Psoas muscle (tissue), 8 donors: ENCODE data around the gene TTN. TPM values are rescaled to one million over a fixed set of nuclear protein-coding genes. Genes with fewer than 3 reads are reported as not detected.

Experiments
- ATAC-seq, 4 donors: fragments of 200-7000 bp; cut with Tn5 transposase; one replicate each; pipeline ENCODE4 v1.9.1; 2020; ENCODE audit warnings: moderate library complexity in 3 of 4, mild to moderate bottlenecking in 2 of 4
- DNase-seq, 2 donors: peaks; one replicate each; pipeline ENCODE4 v3.0.0-alpha.2; 2020
- H3K27ac ChIP-seq: fragments of 200-600 bp; one replicate; pipeline ENCODE4 v1.8.0; 2022
- H3K27me3 ChIP-seq, 3 donors: fragments of 200-600 bp in 1 of 3; one replicate each; pipeline versions ENCODE4 v1.6.1 to v1.8.0; 2013 to 2022; ENCODE audit warnings: low read length in 2 of 3, mild to moderate bottlenecking in 2 of 3, moderate library complexity in 1 of 3; ENCODE audit not compliant: insufficient read depth in 3 of 3
- H3K36me3 ChIP-seq, 2 donors: fragments of 200-600 bp in 1 of 2; one replicate each; pipeline versions ENCODE4 v1.6.1 to v1.8.0; 2013 to 2022; ENCODE audit warnings: low read depth in 1 of 2, mild to moderate bottlenecking in 1 of 2, moderate library complexity in 1 of 2; ENCODE audit not compliant: insufficient read depth in 1 of 2
- H3K4me1 ChIP-seq: fragments of 200-600 bp; one replicate; pipeline ENCODE4 v1.8.0; 2022
- H3K4me3 ChIP-seq: fragments of 200-600 bp; one replicate; pipeline ENCODE4 v1.8.0; 2022; ENCODE audit warnings: mild to moderate bottlenecking
- H3K9me3 ChIP-seq: fragments of 200-600 bp; one replicate; pipeline ENCODE4 v1.8.0; 2022
- CTCF ChIP-seq: fragments of 200-600 bp; IDR thresholded peaks from one replicate; pipeline ENCODE4 v1.8.0; 2022; ENCODE audit warnings: antibody characterized with exemption
- WGBS, 3 donors: extraction: QIAGEN DNeasy Blood & Tissue Kit; methylation state at CpG; one replicate each; pipeline versions ENCODE4 v1.1.6 to v1.1.7; 2013; 5-methylcytosine and 5-hydroxymethylcytosine counted together
- intact Hi-C, 2 donors: fragments of 100-400 bp; cut with DNase I; formaldehyde crosslinking; loops; one replicate each; pipeline versions ENCODE4 v1.11.0 to v1.14.2; 2022
- polyA plus RNA-seq, 3 donors: library from polyadenylated mRNA; stranded (reverse); fragments of 200-250 nt; gene quantifications; one replicate each; pipeline ENCODE4 v1.2.3, GENCODE V29; 2013
- total RNA-seq, 4 donors: library from RNA; stranded (reverse); fragmentation: NEBNext Ultra II Directional in 2 of 4; extraction: Animal tissue kit (Norgen Biotek cat#: 25700) in 2 of 4; gene quantifications; one replicate each; pipeline versions ENCODE4 v1.2.1 to v1.2.4, GENCODE V29; 2021 to 2023
- donor health status: healthy with polysubstance abuse.
- donor health status: DM: no; HTN: no; CAD: no; lungs with moderate emphysema.
- donor health status: Bipolar disorder and iron deficiency.
- donor health status: healthy.
- donor health status: DM: yes; HTN: yes; CAD: no.
- donor health status: DM: no; HTN: no; CAD: no.
- donor health status: DM: no; HTN: no; CAD: no.
- donor health status: DM: yes; HTN: yes; CAD: no.

The TTN gene
- total and polyA plus RNA-seq, 7 donors: 137 to 7,650 (median 4,462) TPM

- Histone ChIP-seq H3K9me3 (no peaks in the 10 kb centered on the region), H3K27me3 (no peaks in the 10 kb centered on the region), H3K4me3 (no peak overlapping the region), H3K27ac (no peak overlapping the region), H3K4me1 (peaks cover 4% of the 10 kb centered on the region), H3K36me3 (peaks cover 25 to 100% of the 10 kb centered on the region in 2 donors)
- ATAC-seq: no peak
- no peak for DNase-seq
- WGBS, 3 donors: 85 to 92% (median 85%) methylated on average over 5 of the region's 5 CpGs
- TF ChIP-seq CTCF: no peak
- intact Hi-C loops: no loop called here
Measured at GRCh38 chr2:178542569-178542968, 264.7 kb downstream of the TTN start.

- ATAC-seq (no peak), DNase-seq (no peak)
- intact Hi-C loops: no loop called here
- Histone ChIP-seq H3K9me3 (no peaks in the 10 kb centered on the region), H3K27me3 (no peaks in the 10 kb centered on the region), H3K36me3 (peaks cover 29 to 100% of the 10 kb centered on the region in 2 donors), H3K4me1 (peaks cover 4% of the 10 kb centered on the region), H3K27ac (no peak overlapping the region), H3K4me3 (no peak overlapping the region)
- TF ChIP-seq CTCF: no peak
- WGBS, 3 donors: 80 to 92% (median 81%) methylated on average over 12 of the region's 12 CpGs
Measured at GRCh38 chr2:178542161-178542560, 265.1 kb downstream of the TTN start.

GRCh38 chr2:178536037-178536436 is 271.2 kb downstream of the TTN start:
- ATAC-seq: no peak
- DNase-seq: no peak

GRCh38 chr2:178531168-178531567 is 276.1 kb downstream of the TTN start:
- Histone ChIP-seq H3K27me3 (no peaks in the 10 kb centered on the region), H3K36me3 (peaks cover 27 to 100% of the 10 kb centered on the region in 2 donors), H3K27ac (peak overlapping the region; percentile 53), H3K9me3 (no peaks in the 10 kb centered on the region), H3K4me1 (peaks cover 12% of the 10 kb centered on the region), H3K4me3 (no peak overlapping the region)
- ATAC-seq (peak in 1 of 4 donors; percentile 13), DNase-seq (no peak)
- intact Hi-C loops: no loop called here
- WGBS, 3 donors: 77 to 87% (median 77%) methylated on average over 12 of the region's 12 CpGs
- no peak for TF ChIP-seq CTCF

More at GRCh38 chr2:178536037-178536436, 271.2 kb downstream of the TTN start:
- H3K27me3 ChIP-seq: no peaks in the 10 kb centered on the region
- H3K9me3 ChIP-seq: no peaks in the 10 kb centered on the region
- peaks cover 10% of the 10 kb centered on the region for H3K4me1 ChIP-seq
- H3K36me3 ChIP-seq: peaks cover 28 to 100% of the 10 kb centered on the region in 2 donors
- no peak for TF ChIP-seq CTCF
- 74 to 92% (median 74%) methylated on average over 4 of the region's 4 CpGs for WGBS, 3 donors
- no peak overlapping the region for H3K27ac ChIP-seq
- H3K4me3 ChIP-seq: no peak overlapping the region
- intact Hi-C loops: no loop called here

GRCh38 chr2:178530625-178531142 is 276.5 kb downstream of the TTN start:
- intact Hi-C loops: no loop called here
- Histone ChIP-seq H3K9me3 (no peaks in the 10 kb centered on the region), H3K36me3 (peaks cover 28 to 100% of the 10 kb centered on the region in 2 donors), H3K27ac (peak overlapping the region; percentile 53), H3K4me1 (peaks cover 12% of the 10 kb centered on the region), H3K4me3 (no peak overlapping the region), H3K27me3 (no peaks in the 10 kb centered on the region)
- WGBS, 3 donors: 84 to 90% (median 86%) methylated on average over 8 of the region's 8 CpGs
- no peak for TF ChIP-seq CTCF
- DNase-seq (no peak), ATAC-seq (no peak)
